Astrocyte of the hippocampus (primary cell): ENCODE data around the gene SKI.
"Not testable (repeated sequence)": the region's sequence is repeated elsewhere in the genome, so short reads cannot be mapped to it uniquely, and the experiment has no call there.

ENCODE experiments used
- DNase-seq: peaks from one replicate; pipeline ENCODE4 v3.0.0; 2011; ENCODE audit warnings: low read depth, low spot score

The SKI gene

DNA sequence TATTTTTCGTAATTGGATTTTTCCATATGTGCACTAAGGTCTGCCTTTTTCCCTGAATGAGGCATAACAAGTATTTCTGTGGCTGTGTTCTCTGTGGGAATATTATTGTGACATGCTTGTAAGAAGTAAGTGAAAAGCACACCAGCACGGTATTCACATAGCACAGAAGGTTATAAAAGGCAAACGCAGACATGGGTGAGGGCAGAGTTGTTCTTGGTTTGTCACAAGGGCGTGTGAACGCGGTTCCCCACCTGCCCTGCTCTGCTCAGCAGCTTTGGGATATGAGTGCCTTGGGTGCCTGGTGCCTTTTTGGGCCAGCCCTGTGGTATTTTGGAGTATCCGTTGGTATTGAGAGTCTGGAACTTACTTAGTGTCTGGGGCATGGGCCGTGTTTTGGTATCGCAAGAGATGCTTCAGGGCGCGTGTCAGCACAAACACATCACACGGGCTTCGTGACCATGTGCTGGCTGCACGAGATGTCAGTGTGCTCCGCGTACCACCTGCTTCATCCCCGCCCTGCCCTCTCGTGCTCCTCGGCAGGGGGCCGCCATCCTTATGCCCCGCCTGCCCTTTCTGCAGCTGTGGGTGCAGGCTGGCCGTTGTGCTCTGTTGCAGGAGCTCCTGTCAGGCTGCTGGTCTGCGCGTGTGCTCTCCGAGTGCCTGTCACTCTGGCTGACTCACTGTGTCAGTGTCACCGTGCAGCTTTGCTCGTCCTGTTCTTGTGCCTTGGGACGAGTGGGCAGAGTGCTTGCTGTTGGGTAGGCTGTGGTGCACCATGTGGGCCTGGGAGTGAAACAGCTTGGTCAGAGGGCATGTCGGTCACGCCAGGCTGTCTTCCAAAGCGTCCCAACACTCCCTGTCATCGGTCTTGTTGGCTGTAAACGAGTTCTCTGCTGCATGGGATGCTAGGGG is 15.0 kb downstream of the SKI start:
- DNase-seq = no peak

DNA sequence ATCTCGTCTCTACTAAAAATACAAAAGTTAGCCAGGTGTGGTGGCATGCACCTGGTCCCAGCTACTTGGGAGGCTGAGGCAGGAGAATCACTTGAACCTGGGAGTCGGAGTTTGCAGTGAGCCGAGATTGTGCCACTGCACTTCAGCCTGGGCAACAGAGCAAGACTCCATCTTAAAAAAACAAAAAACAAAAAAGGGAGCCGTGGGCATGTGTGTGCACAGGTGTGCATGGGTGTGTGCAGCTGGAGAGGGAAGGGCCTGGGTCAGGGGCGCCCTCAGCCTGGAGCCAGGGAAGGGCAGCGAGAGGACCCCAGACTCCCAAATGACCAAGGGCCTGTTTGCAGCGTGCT is 18.9 kb downstream of the SKI start:
- not testable (repeated sequence) for DNase-seq

DNA sequence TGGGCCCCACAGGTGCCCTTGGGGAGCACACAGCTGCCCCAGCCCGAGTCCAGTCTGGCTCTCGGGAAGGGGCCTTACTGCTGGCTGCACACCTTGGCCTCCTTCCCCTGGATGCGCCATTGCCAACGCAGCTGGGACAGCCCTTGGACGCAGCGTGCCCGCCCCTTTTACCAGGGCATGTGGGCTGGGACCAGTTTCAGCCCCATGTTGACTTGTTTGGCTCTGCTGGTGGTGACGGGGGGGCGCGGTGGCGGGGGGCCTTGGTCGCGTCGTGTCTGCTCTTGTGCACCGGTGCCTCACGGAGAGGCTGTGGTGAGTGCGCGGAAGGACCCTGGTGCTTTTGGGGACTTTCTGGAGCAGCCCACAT is 19.6 kb downstream of the SKI start:
- DNase-seq = no peak

DNA sequence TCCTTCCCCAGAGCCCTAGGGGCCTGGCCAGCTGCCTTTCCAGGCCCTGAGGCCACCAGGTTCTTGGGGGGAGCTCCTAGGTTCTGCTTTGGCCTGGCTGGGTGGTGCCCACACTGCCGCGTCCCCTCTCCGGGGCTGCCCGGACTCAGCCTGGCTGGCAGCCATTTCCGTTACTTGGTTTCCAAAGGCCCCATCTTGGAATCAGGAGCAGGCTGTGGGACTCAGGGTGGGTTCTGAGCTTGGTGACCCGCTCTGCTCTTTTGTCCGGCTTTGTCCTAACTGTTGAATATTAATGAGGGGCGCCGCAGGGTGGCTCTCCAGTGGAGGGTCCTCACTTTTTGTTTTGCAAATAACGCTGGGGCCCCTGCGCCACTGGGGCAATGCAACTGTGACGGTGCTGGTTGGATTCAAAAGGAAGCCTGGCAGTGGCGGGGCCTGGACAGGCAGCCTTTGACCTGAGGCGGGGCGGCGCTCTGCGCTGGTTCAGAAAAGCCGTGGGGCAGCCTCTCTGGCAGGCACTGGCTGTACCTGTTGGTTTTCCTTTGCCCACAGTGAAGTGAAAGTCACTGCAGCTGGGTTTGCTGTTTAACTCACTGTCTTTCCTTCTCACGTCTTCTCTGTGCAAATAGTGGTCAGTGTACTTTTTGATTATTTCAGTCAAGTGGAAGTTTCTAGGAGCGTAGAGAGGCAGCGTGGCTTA is 20.2 kb downstream of the SKI start:
- peak; percentile 54 for DNase-seq

DNA sequence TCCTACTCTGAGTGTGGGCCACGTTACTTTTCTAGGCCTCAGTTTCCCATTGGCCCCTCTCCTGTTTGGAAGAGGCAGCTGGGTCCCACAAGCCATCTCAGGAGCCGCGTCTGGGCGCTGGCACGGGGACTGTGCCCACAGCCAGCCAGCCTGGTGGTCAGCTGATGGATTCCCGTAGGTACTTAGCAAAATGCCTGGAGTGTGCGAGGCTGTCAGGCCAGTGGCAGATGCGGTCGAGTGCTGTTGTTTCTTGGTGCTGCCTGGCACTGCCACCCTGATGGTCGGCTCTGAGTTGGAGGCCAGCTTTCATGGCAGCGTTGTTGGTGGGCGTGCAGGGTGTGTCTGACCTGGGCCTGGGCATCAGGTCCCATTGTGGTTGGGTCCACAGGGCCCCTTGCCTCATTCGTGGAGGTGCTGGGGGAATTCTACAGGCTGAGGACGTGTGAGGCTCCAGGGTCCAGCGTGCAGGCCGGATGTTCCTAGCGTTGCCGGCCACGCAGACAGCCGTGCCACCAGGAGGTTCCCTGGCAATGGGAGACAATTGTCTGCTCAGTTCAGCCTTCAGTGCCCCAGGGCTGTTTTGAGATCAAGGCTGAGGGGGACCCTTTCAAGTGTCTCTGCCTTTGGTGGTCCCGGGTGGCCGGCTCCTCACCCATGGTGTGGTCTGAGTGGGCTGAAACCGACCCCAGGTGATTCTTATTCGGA is 20.9 kb downstream of the SKI start:
- no peak for DNase-seq

DNA sequence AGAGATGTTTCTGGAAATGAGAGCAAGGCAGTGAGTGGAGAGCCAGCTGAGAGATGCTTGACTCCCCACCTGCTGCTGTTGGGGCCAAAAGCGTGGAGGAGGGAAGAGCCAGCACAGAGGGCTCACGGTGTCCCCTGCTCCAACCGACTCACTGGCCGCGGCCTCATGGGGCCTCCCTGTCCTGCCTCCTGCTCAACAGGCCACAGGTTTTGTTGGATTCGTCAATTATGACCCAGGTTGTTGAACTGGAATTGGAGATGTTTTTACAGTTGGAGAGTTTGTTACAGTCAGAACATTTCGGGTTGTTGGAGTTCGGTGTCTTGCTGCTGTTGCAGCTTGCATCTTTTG is 21.4 kb downstream of the SKI start:
- DNase-seq = no peak

DNA sequence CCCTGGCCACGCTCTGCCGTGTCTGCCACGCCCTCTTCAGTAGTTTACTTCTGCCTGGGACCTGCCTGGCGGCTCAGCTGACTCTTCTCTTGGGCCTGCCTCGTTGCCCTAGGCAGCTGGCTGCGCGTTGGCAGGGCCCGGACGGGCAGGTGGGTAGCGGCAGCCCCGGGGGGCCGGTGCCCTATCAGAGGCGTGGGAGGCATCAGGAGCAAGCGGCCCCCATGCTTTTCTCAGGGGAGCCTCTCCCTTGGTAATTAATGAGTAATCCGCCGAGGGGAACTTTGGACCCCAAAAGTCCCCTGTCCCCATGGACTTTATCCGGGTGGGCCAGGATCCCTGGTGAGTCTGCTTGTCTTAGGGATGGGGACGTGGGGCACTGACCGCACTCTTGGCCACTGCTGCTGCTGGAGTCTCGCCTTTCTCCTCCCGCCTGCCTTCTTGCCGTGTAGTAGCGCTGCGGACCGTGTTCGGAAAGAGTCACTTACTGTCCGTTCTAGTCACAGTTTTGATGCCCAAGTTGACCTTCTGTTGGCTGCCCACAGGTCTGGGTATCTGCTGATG is 22.7 kb downstream of the SKI start:
- no peak for DNase-seq

DNA sequence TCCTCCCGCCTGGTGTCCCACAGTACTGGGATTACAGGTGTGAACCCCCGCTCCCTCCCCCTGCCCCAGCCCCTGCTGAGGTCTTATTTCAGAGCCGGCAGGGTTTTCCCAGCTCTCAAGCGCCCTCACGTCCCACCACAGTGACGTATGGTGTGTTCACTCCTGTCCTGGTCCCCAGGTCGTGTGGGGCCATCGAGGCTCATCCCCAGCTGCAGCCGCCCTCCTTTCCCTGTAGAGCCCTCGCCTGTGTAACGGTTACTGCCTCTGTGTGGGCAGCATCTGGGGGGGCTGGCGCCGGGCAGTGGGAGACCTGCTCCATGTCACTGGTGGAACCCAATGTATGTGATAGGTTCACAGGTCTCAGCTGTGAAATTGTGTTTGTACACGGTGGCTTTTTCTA is 23.2 kb downstream of the SKI start:
- no peak for DNase-seq

DNA sequence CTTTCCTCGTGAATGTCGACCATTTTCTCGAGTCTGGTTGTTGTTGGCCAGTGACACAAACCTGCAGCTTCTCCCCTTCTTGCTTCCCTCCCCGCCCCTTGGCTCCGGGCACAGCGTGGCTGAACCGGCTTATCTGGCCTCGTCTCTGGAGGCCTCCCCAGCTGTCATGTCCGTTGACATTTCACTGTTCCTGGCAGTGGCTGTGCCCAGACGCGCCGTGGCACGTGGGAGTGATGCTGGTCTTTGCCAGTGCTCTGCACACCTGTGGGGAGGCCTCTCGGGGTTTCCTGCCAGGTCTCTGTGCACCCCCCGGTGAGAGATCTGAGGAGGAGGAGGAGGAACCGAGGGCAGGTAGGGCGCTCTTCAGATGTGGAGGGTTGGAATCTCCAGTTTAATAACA is 23.7 kb downstream of the SKI start:
- no peak for DNase-seq

DNA sequence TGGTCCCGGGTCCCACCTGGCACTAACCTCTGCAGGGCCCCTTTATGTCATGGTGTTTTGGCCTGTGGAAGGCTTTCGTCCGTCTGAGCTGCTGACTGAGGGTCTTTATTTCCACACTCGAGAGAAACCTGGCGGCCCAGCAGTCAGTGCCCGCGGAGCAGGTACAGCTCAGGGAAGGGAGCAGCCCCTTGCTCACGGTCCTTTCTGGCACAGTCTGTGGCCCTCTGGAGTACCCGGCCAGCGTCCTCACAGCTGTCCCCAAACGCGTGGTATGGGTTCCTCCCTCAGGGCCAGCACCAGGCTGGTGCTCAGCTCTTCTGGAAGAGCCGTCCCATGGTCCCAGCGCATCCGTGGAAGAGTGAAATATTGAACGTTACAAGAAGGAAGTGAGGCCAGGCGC is 24.3 kb downstream of the SKI start:
- no peak for DNase-seq

DNA sequence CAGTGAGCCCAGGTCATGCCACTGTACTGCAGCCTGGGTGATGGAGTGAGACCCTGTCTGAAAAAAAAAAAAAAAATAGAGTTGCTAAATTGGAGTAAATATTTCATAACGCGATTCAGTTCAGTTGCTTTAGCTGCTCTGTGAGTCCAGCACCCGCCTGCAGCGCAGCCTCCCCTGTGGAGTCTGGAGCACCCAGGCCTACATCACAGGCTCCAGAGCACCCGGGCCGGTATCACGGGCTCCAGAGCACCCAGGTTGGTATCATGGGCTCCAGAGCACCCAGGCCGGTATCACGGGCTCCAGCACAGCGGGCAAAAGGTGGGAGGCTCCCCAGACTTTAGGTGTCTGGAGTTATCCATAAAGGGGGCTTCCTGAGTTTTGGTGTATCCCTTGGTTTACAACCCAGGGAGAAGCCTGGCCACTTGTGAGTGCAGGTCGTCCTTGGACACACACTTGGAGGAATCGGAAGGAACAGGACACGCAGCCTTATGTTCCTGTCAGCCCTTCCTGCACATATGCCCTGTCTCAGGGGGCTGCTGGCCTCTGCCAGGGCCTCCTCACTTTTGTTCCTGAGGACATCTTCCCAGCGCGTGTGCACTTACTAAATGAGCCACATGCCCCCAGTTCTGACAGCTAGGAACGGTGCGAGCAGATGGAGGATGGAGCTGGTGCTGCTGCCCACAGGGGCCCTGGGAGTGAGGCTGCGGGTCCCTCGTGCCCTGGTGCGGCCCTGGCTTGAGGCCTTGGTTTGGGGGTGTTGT is 25.1 kb downstream of the SKI start:
- no peak for DNase-seq

DNA sequence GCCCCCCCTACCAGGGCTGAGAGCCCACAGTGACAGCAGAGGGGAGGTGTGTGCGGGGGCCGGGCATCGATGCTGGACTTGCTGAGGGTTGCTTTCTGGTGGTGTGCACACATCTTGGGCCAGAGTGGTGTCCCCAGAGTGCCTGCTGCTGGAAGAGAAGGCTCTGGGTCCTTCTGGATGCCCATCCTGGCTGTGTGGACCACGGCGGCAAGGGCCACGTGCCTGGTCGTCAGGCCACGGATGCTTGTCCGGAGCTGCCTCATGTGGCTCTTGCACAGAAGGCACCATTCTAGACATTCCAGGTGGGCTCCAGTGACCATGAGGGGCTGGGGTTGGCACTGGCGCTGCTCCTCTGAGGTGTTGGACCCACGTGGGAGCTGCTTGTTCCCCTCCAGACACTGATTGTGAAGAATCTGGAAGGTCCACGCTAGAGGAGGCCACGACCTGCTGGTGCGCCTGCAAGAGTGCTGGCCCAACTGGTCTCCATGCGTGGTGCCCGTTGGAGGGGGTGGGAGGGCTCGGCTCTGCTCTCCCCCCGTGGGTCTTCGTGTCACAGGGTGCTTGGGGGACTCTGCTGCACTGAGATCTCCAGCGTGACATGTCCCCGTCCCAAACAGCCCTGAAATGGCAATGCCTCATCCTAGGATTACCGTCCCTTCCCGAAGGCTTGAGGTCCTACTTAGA is 25.8 kb downstream of the SKI start:
- DNase-seq = no peak

DNA sequence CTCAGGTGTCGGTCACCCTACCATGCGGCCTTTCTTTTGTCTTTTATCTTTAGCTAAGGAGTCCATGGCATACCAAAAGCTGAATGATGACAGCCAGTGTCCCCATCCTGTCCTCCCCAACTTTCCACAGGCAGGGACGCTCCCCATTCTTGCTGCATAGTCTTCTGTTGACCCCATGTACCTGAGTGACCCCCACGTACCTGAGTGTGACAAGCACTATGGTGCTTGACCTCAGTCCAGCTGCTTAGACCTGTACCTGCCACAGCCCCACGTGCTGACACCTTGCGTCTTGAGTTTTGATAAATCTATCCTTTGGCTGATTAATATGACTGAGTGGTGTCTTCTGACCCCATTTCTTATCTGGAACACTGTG is 26.9 kb downstream of the SKI start:
- no peak for DNase-seq

DNA sequence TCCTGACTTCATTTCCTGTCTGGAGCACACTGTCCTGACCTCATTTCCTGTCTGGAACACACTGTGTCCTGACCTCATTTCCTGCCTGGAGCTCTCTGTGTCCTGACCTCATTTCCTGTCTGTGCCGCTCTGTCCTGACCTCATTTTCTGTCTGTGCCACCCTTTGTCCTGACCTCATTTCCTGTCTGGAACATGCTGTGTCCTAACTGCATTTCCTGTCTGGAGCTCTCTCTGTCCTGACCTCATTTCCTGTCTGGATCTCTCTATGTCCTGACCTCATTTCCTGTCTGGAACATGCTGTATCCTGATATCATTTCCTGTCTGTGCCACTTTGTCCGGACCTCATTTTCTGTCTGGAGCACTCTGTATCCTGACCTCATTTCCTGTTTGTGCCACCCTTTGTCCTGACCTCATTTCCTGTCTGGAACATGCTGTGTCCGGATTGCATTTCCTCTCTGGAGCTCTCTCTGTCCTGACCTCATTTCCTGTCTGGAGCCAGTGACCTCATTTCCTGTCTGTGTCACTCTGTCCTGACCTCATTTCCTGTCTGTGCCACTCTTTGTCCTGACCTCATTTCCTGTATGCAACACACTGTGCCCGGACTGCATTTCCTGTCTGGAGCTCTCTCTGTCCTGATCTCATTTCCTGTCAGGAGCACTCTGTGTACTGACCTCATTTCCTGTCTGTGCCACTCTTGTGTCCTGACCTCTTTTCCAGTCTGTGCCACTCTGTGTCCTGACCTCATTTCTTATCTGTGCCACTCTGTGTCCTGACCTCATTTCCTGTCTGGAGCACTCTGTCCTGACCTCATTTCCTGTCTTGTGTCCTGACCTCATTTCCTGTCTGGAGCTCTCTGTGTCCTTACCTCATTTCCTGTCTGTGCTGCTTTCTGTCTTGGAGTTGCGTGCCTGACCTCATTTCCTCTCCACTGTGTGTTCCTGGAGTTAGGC is 27.6 kb downstream of the SKI start:
- DNase-seq = no peak

DNA sequence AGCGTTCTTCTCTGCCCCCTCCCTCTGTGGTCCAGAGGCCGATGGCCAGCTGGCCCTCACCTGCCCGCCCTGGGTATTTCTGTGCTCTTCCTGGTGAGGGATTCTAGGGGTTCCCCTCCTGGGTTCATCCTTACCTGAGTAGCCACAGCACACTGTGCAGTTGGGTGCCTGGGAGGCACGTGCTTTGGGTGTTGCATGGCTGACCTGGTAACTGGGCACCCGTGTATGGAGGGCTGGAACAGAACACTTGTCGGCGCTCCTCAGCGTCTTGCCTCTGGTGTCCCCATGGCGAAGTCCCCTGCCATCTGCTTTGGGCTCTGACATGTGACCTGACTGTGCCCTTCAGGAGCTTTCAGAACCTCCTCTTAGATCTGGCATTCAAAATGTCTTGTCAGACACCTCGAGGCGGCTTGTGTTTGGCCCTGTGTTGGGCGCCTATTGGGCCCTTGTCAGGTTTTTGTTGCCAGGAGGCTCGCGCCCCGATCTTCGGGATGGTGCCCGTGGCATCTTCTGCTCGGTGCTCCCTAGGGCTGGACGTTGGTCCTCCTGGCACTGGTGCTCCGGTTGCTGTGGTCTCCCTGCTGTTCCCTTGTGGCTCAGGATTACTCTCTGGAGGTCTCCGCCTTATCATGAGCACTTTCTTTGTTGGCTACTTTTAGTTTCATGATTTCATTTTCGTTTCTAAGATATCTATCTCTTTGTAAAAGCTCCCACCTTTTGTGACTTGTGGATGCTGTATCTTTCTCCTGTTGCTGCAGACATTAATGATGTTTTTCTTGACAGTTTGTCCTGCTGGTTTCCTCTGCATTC is 28.5 kb downstream of the SKI start:
- no peak for DNase-seq

DNA sequence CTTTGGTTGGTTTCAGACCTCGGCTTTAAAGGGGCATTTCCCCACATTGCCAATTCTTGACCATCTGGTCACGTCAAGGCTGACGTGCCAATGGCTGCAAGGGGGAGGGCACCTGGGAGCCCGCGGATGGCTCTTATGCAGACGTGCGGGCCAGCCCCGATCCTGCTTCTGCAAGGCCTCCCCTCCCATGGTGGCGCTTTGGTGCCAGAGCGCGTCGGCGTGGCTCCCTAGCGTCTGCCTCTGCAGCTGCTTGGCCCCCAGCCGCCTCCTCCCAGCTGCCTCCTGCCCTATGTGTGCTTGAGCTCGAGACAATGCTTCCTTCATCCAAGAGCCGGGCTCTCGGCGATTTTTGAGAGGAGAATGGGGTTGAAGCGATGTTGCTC is 29.1 kb downstream of the SKI start:
- peak; percentile 74 for DNase-seq

DNA sequence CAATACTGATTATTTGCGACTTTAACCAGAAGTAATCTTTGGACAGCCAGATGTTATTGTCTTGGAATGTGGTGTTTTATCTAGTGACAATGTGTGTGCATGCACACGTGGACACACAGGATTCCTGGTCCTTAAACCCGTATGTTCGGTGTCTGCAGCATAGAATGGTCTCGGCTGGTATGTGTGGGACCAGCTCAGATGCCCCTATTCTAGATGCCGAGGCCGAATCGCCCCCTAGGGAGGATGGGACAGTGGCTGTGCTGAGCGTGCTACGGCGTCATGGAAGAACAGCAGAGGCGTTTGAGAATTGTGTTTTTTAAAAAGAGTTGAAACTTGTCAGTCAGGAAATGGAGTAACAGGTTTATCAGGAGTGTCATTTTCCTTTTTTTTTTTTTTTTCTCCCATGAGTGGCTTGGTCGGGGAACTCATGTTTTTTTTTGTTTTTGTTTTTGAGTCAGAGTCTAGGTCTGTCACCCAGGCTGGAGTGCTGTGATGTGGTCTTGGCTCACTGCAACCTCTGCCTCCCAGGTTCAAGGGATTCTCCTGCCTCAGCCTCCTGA is 30.1 kb downstream of the SKI start:
- DNase-seq = no peak

DNA sequence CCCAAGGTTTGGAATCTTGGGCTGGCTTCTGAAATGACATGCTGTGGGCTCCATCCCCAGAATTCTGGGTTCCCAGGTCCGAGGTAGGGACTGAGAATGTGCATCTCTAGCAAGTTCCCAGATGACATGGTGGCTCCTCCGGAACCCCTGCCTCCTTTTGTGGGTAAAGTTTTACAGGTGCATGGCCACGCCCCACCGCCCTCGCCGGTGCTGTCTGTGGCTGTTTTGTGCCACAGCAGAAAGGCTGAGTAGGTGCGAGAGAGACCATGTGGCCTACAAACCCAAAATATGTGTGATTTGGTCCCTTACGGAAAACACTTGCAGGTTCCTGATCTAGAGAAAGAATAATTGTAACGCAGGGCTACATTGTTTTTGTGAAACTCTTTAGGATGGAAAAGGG is 30.9 kb downstream of the SKI start:
- DNase-seq = no peak
